IMR-90 (cell line): ENCODE results near the gene TMTC1. TPM values are rescaled to one million over a fixed set of nuclear protein-coding genes. Genes with fewer than 3 reads are reported as not detected.

Experiments used
- ATAC-seq: fragments of 200-7000 bp; cut with Tn5 transposase; 2 replicates; pipeline ENCODE4 v1.9.1; 2020; ENCODE audit warnings: low read depth, mild to moderate bottlenecking, moderate library complexity
- BruUV-seq: library from RNA; stranded (reverse); fragments of 400-500 nt; replicated peaks from 2 replicates; lab custom pipeline; 2021; lab: Mats Ljungman, UMichigan
- CTCF ChIA-PET: fragments of 300-600 bp; formaldehyde crosslinking; extraction: SDS; loops from one replicate; lab custom pipeline; 2021; ENCODE audit warnings: antibody characterized with exemption; lab: Yijun Ruan, JAX
- POLR2A ChIA-PET: fragments of 300-600 bp; sonication (Branson Sonifier 250); formaldehyde crosslinking; loops from one replicate; lab custom pipeline; 2022; ENCODE audit warnings: antibody characterized with exemption; ENCODE audit not compliant: unreplicated experiment; lab: Charles Lee
- DNase-seq: peaks from one replicate; pipeline ENCODE4 v3.0.0; 2013
- H2AFZ ChIP-seq: replicated peaks from 2 replicates; pipeline ENCODE3; 2013; ENCODE audit warnings: low read length, mild to moderate bottlenecking; ENCODE audit not compliant: poor library complexity
- H2AK5ac ChIP-seq: 2 replicates; pipeline ENCODE4 v1.6.1; 2013; ENCODE audit warnings: low read depth, low read length, inconsistent platforms
- H2AK9ac ChIP-seq: replicated peaks from 2 replicates; pipeline ENCODE3; 2013; ENCODE audit warnings: mild to moderate bottlenecking, low read depth, low read length, moderate library complexity; ENCODE audit not compliant: poor library complexity
- H2BK120ac ChIP-seq: 2 replicates; pipeline ENCODE4 v1.6.1; 2013; ENCODE audit warnings: low read depth, low read length, inconsistent platforms
- H2BK15ac ChIP-seq: 3 replicates; pipeline ENCODE4 v1.6.1; 2013; ENCODE audit warnings: low read depth, low read length, inconsistent platforms
- H2BK20ac ChIP-seq: 2 replicates; pipeline ENCODE4 v1.6.1; 2013; ENCODE audit warnings: low read depth, mild to moderate bottlenecking, inconsistent platforms, low read length, moderate library complexity
- H2BK5ac ChIP-seq: 2 replicates; pipeline ENCODE4 v1.6.1; 2013; ENCODE audit warnings: mild to moderate bottlenecking, low read depth, low read length, inconsistent platforms; ENCODE audit not compliant: poor library complexity, severe bottlenecking
- H3K14ac ChIP-seq: replicated peaks from 2 replicates; pipeline ENCODE4 v1.6.1; 2013; ENCODE audit warnings: low read depth, low read length, inconsistent platforms
- H3K18ac ChIP-seq: 2 replicates; pipeline ENCODE4 v1.6.1; 2013; ENCODE audit warnings: low read depth, low read length, control low read depth
- H3K23ac ChIP-seq: 2 replicates; pipeline ENCODE4 v1.6.1; 2013; ENCODE audit warnings: low read depth, low read length, inconsistent platforms
- H3K27ac ChIP-seq: 2 replicates; pipeline ENCODE4 v1.5.1; 2013; ENCODE audit warnings: mild to moderate bottlenecking, control low read depth, low read length; ENCODE audit not compliant: insufficient read depth
- H3K27me3 ChIP-seq: 2 replicates; pipeline ENCODE4 v1.6.1; 2013; ENCODE audit warnings: low read length; ENCODE audit not compliant: control insufficient read depth, insufficient read depth
- H3K36me3 ChIP-seq: 2 replicates; pipeline ENCODE4 v1.6.1; 2013; ENCODE audit warnings: low read length, mixed read lengths; ENCODE audit not compliant: control insufficient read depth, insufficient read depth
- H3K4ac ChIP-seq: 2 replicates; pipeline ENCODE4 v1.6.1; 2013; ENCODE audit warnings: low read depth, low read length, inconsistent platforms
- H3K4me1 ChIP-seq: 2 replicates; pipeline ENCODE4 v1.6.1; 2013; ENCODE audit warnings: low read length, mixed read lengths; ENCODE audit not compliant: control insufficient read depth, insufficient read depth
- H3K4me2 ChIP-seq: 2 replicates; pipeline ENCODE4 v1.6.1; 2013; ENCODE audit warnings: low read depth, mild to moderate bottlenecking, control low read depth, low read length, moderate library complexity
- H3K4me3 ChIP-seq: 2 replicates; pipeline ENCODE4 v1.5.1; 2013; ENCODE audit warnings: low read depth, mild to moderate bottlenecking, control low read depth, low read length, moderate library complexity; ENCODE audit not compliant: insufficient read depth
- H3K56ac ChIP-seq: 2 replicates; pipeline ENCODE4 v1.6.1; 2013; ENCODE audit warnings: low read length, inconsistent platforms; ENCODE audit not compliant: insufficient read depth; ENCODE audit errors: extremely low read depth
- H3K79me1 ChIP-seq, 2 experiments: 2 replicates each; pipeline ENCODE4 v1.6.1; 2013; ENCODE audit warnings: low read length in 2 of 2, inconsistent platforms in 1 of 2, low read depth in 1 of 2
- H3K9ac ChIP-seq: 2 replicates; pipeline ENCODE4 v1.6.1; 2013; ENCODE audit warnings: low read depth, low read length, control low read depth
- H3K9me1 ChIP-seq: 2 replicates; pipeline ENCODE4 v1.6.1; 2013; ENCODE audit warnings: low read length, inconsistent platforms; ENCODE audit not compliant: insufficient read depth
- H3K9me3 ChIP-seq: 2 replicates; pipeline ENCODE4 v1.6.1; 2013; ENCODE audit warnings: low read length; ENCODE audit not compliant: control insufficient read depth, insufficient read depth
- H4K20me1 ChIP-seq: 2 replicates; pipeline ENCODE4 v1.6.1; 2013; ENCODE audit warnings: low read length, inconsistent platforms; ENCODE audit not compliant: insufficient read depth
- H4K5ac ChIP-seq: 2 replicates; pipeline ENCODE4 v1.6.1; 2013; ENCODE audit warnings: mild to moderate bottlenecking, low read depth, low read length, control low read depth
- H4K8ac ChIP-seq, 2 experiments: 2 replicates each; pipeline ENCODE4 v1.6.1; 2013; ENCODE audit warnings: low read depth in 2 of 2, low read length in 2 of 2, control low read depth in 1 of 2, inconsistent platforms in 1 of 2
- H4K91ac ChIP-seq: 2 replicates; pipeline ENCODE4 v1.6.1; 2013; ENCODE audit warnings: low read depth, low read length, inconsistent platforms; ENCODE audit not compliant: insufficient read depth
- CHD1 ChIP-seq: IDR thresholded peaks from 2 replicates; pipeline ENCODE4 v1.6.1; 2012; ENCODE audit warnings: low read depth, low read length, improper control_type of control experiment
- ELK1 ChIP-seq: fragments of 150-350 bp; IDR thresholded peaks from 2 replicates; pipeline ENCODE4 v1.6.1; 2016; ENCODE audit warnings: low read depth, mild to moderate bottlenecking, low read length, moderate library complexity, borderline replicate concordance
- MAZ ChIP-seq: IDR thresholded peaks from 2 replicates; pipeline ENCODE4 v1.6.1; 2012; ENCODE audit warnings: low read depth, mild to moderate bottlenecking, low read length, improper control_type of control experiment, moderate library complexity, borderline replicate concordance
- NFE2L2 ChIP-seq: fragments of 150-350 bp; IDR thresholded peaks from 2 replicates; pipeline ENCODE4 v1.6.1; 2016; ENCODE audit warnings: low read depth, mild to moderate bottlenecking, low read length
- WGBS, 2 experiments: methylation state at CpG; one replicate each; pipeline versions ENCODE4 v1.1.5 to v1.1.7; 2013; ENCODE audit warnings: missing lambda C conversion rate in 2 of 2; ENCODE audit not compliant: insufficient read length in 1 of 2; ENCODE audit errors: extremely low coverage in 2 of 2; 5-methylcytosine and 5-hydroxymethylcytosine counted together
- dilution Hi-C: fragments of 300-500 bp; cut with HindIII; formaldehyde crosslinking; loops from one replicate; pipeline ENCODE4 v1.14.3; 2018; ENCODE audit warnings: low sequenced_read_pairs; ENCODE audit not compliant: unreplicated experiment
- in situ Hi-C: fragments of 300-500 bp; cut with MboI; formaldehyde crosslinking; loops from 3 replicates; pipeline ENCODE4 v1.14.3; 2019; ENCODE audit warnings: low sequenced_read_pairs, inconsistent platforms, mixed read lengths
- intact Hi-C: fragments of 100-400 bp; cut with micrococcal nuclease; formaldehyde crosslinking; loops from 2 replicates; pipeline ENCODE4 v1.10.0; 2022
- polyA plus RNA-seq, 3 experiments: library from polyadenylated mRNA; depleted of rRNA; stranded (reverse); fragments of >200 nt; gene quantifications; 2 replicates each; pipeline ENCODE4 v1.2.3, GENCODE V29; 2012; ENCODE audit warnings: low replicate concordance in 1 of 3
- total RNA-seq: library from RNA; depleted of rRNA; stranded (reverse); fragments of >200 nt; gene quantifications from 2 replicates; pipeline ENCODE4 v1.2.3, GENCODE V29; 2012

Gene TMTC1
- total and polyA plus RNA-seq, 2 of the 4 experiments (the other 2 are of a cell fraction): 12.5 to 36.4 TPM

GRCh38 chr12:29644536-29645162 lies 139.1 kb downstream of the TMTC1 start:
- Histone ChIP-seq H2BK120ac (no peak overlapping the region), H3K14ac (no peak overlapping the region), H3K79me1 (peaks cover 0 to 18% of the 10 kb centered on the region in 2 experiments; a peak in 2 of 4 replicates), H4K8ac (no peak overlapping the region), H2BK5ac (no peak overlapping the region), H4K91ac (no peak overlapping the region), H3K4me1 (peaks cover 10% of the 10 kb centered on the region), H4K5ac (no peak overlapping the region), H3K23ac (no peak overlapping the region), H3K36me3 (peaks cover 18% of the 10 kb centered on the region), H2BK15ac (no peak overlapping the region), H4K20me1 (no peaks in the 10 kb centered on the region), H3K4ac (no peak overlapping the region), H2BK20ac (no peak overlapping the region), H3K9me3 (no peaks in the 10 kb centered on the region), H2AK9ac (no peak overlapping the region), H3K56ac (no peak overlapping the region), H2AK5ac (no peak overlapping the region), H3K9ac (no peak overlapping the region), H3K27me3 (no peaks in the 10 kb centered on the region), H3K18ac (no peak overlapping the region), H2AFZ (no peak overlapping the region), H3K27ac (no peak overlapping the region), H3K4me2 (no peak overlapping the region), H3K4me3 (no peak overlapping the region), H3K9me1 (peaks cover 10% of the 10 kb centered on the region; the same call in 1 of the 2 replicates)
- intact Hi-C loops (no loop called here), dilution Hi-C loops (no loop called here), in situ Hi-C loops (no loop called here)
- BruUV-seq: no TSS peak
- no peak for ATAC-seq
- 88% methylated on average over 1 of the region's 1 CpG; no CpG with 5 or more reads in 1 of the 2 experiments for WGBS, 2 experiments
- ChIA-PET CTCF (no interaction called here), POLR2A (no interaction called here)
- TF ChIP-seq CHD1: no peak
- no peak for TF ChIP-seq ELK1
- no peak for TF ChIP-seq MAZ
- no peak for TF ChIP-seq NFE2L2
- DNase-seq: no peak
